Measurements from ENCODE around the gene CCNI2. TPM values are rescaled to one million over a fixed set of nuclear protein-coding genes. Genes with fewer than 3 reads are reported as not detected.

CCNI2 gene
- total RNA-seq, 1 donor from 2014 or later, result not detected

DNA sequence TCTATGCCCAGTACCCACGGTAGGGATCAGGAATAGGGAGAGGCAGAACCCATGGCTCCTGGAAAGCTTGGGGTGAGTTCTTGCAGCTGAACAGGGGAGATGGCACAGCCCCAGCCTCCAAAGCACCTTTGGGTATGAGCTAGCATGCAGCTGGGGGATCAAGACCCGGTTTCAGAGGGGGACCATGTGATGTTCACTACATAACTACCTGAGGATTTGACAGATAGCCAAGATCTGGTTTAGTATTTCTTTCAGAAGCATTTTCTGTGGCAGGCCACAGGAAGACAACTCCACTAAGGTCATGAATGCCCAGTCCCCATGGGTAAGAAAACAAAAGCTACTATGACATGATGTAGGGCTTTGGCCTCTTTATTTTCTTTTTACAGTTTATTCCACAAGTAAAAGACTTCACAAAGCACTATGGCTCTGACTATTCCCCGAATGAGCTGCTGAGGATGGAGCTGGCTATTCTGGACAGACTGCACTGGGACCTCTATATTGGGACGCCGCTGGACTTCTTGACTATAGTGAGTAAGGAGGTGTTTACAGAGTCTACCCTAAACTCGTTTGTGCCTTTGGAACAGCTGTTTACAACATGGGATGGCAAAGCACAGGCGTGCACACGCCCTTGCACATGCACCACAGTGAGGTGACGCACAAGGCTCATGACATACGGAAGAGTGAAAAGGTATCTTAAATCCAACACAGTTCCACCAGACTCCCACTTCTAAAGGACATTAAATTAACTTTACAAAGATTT lies 3.4 kb downstream of the CCNI2 start:
- ATAC-seq, result no peak

DNA sequence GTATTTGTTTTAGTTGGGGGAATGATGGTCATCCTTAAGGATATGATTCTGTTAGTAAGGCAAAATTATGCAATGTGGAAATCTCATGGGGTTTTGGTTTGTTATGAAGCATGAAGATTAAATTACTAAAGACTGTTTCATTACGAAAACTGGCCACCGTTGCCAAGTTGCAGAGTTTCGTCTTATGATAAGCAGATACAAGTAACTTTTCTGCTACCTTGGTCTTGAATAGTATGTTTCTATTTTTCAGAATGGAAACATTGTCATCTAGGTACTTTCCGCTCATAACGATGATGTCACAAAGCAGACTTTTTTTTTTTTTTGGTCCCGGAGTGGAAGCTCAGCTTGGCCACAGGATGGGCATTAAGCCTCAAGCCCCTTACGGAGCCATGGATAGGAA lies 4.2 kb downstream of the CCNI2 start:
- no peak for ATAC-seq

DNA sequence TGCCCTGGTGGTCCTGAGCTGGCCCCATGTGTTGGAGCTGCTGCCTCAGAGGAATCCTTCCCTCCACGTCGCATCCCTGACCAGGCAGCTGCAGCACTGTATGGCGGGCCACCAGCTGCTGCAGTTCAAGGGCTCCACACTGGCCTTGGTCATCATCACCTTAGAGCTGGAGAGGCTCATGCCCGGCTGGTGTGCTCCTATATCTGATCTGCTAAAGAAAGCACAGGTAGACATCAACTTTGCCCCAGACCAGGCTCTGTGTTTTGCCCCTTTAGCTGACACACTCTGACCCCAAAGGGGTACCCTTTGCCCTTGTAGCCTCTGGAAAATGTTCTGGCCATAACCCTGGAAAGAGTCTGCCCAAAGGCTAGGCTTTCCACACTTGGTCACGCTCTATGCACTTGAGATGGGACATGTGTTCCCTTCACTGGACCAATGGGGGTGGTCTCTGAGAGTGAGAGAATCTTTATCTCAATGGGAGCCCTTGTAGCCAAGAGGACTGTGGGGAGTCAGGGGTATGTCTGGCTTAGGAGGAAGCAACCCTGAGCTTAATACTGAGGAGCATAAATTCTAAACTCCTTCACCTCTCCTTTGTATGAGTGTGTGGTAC lies 4.8 kb downstream of the CCNI2 start:
- ATAC-seq, result no peak

DNA sequence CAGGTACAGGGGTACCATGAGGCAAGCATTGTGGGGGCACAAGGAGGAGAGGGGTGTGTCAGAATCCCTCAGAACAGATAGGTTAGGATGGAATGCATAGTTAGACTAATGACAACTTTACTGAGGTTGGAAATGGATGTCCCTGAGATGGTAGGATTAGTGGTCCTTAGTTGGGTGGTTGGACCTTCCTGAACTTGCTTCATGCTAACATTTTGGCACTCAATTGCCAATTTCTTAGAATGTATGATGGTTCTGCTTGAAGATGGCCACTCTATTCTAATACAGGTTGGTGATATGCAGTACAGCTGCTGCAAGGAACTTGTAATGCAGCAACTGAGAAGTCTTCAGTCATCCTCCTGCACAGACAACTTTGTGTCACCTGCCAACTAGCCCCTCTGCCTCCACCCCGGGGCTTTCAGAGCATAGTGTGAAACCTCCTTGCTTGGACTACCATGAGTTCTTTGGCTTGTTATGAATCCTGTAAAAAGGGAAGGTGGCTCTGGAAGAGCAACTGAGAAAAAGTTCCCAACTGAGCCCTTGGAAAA lies 5.4 kb downstream of the CCNI2 start:
- no peak for ATAC-seq

DNA sequence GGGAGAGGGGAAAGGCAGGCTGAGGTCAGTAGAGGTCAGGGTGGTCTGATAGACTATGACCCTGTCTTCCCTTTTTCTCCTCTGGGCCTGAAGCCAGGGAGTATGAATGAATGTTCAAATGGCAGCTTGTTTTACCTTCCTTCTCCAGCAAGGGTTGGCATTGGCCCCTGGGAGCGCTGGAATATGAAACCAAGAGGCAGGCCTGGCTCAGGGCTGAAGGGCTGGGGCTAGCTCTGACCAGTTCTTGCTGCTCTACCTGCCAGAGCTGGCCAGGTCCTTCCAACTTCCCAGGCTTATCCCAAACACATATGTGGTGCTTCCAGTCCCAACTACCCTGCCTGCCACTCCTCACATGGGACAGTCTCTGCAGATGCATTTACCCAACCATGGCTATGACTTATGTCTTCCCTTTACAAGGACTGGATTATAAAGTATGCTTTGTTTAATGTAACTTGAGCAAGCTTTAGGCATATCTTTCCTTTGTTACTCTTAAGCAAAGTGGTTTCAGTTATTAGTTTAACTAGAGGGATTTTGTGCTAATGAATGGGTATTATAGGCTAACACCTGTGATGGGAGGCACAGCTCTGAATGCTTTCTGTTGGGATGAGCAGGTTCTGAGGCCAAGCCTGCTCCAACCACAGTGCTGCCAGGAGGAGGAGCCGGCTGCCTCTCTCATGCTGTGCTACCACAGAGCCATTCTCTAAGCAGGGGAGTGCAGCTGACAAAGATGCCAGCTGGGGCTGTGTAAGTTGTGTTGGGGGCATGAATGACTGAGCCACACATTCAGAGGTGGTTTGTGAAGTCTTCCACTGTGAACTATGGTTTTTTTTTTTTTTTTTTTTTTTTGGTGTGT lies 6.1 kb downstream of the CCNI2 start:
- ATAC-seq, result peak; percentile 52

DNA sequence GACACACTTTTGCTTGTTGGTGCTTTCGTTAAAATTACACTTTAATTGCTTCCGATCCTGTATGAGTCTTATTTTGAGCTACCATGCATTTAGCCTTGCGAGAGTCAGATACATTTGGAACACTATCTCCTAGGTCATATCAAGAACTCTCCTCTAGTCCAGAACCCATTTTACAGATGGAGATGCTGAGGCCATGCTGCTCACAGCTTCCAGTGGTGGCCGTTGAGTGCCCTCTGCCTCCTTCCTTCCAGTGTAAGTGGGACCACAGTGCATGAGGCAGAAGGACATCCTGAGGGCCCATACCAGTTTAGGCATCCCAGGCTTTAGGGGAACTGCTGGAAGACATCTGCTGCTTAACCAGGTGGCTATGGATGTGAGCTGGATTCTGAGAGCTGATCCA lies 6.9 kb downstream of the CCNI2 start:
- ATAC-seq, result no peak

DNA sequence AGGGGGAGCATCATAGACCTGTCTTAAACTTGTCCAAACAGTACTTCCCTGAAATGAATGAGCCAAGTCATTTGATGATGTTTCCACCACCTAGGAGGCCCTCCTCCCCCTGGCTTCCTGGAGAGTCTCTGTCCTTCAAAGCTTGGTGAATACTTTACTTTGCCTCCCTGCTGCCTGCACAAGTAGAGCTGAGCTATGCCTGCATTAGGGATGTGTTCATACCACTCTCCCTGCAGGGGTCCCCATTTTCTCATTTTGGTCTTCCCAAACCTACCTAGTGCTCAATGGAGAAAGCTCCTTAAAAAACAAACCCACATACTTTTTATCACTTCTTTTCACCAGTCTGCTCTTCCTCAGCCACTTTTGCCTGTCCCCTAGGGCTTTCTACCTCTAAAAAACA lies 7.7 kb downstream of the CCNI2 start:
- no peak for ATAC-seq

DNA sequence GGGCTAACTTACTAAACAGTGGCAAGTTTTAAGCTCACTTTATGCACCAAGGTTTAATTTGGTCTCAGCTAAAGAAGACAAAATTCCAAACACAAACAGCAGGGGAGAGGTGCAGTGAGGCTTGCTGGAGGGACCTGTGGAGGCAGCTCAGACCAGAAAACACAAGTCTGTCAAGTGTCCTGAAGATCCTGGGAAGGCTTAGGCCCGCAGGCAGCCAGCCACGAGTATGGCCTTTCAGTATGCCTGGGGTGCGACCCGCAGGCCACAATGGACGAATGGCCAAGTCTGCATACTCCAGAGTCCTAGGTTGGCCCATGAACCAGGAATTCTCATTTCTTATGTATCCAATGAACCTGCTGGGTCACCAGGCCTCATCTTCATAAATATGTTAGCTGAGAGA lies 9.3 kb downstream of the CCNI2 start:
- ATAC-seq, result no peak

DNA sequence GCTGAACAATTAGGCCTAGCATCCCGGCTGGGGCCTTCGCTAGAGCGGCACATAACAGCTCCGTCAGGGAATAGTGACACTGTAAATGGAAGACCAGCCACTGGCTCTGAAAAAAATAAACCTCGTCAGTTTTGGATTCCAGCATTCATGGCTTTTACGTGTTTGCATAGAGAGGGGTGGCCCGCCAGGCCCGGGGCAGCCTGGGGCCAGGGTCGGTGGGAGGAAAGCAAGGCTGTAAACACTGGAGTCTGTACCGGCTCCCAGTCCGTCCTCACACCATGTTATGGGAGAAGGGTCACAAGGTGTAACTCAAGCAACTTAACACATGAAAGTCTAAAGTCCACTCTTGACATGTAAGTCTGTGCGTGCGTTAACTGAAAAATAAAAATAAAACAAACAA lies 11.2 kb downstream of the CCNI2 start:
- ATAC-seq, result no peak

DNA sequence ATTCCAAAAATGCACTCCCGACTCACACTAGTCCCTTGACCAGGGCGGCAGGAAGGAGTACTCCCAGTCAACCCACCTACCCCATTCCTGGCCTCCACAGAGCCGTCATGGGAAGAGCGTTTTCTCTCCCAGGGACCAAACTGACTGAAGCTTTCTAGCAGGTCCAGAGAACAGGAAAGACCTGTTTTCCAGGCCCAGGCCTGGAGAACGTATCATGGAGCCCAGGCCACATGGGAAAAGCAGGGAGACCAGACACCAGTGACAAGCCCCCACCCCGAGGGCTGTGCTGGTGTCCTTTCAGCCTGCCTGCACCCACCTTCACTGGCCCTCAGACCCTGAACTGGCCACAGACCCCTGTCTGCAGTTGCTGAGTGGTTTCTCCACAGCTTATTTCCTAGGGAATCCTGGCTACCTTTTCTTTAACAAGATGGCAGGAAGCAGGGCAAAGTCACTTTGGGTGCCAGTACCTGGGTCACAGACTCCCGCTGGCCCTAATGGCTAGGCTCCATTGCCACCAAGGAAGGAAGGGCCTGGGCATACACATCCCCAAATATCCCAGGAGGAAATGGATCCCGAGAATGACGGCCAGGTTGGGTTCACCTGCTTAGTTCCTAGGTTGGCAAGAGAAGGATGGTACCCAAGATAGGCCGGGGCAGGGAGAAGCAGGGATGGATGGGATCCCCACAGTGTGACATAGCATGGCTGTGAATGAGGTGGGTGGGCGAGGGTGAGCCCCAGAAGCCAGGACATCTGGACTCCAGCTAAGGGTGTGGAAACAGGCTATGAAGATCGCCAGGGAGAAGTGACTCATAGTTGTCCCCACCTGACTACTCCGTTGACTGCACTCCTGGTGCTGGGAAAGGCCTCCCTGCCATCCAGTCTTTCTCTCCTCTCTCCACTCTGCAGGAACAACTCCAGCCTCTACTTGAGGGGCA lies 12.2 kb downstream of the CCNI2 start:
- ATAC-seq, result peak; percentile 21

DNA sequence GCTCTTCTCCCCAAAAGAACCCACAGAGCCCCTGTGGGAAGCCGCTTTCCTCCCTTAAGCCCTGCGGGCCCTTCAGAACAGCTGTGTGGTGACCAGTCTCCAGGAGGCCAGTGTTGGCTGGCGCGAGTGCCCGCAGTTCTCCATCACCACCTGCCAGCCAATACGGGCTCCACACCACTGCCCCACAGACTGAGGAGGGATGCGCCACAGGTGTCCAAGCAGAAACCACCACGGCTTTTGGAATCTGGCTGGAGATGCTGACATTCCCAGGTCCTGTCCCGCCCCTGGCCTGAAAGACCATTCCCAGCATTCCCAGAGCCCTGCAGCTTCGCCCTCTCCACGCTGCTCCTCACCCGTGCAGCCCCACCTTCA lies 12.8 kb downstream of the CCNI2 start:
- no peak for ATAC-seq

DNA sequence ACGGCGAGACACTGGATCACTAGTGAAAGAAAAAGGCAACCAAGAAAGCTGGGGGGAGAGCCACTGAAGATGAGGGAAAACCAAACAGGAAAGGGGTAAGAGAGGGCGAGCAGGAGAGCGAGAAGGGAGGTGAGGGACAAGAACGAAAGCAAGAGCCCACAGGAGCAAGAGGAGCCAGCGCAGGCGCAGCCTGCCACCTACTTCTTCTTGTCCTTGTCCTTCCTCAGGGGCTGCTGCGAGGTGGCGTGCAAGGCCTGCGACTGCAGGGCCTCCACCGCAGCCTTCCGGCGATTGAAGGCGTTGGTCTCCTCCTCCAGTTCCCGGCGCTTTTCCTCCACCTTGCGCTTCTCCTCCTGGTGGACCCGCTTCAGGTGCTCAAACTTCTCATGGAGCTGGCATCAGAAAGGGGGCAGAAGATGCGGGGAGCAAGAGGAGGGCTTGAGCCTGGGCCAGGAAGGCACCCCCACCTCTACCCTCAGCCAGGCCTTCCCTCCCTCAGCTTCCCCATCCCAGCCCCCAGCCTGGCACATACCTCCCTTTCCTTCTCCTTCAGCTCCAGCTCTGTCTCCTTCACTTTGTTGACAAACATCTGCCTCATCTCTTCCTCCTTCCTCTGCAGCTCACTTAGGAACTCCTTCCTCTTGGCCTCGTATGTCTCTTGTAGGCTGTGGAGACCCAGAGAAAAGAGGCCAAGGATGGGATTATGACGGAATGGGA lies 13.5 kb downstream of the CCNI2 start:
- no peak for ATAC-seq

DNA sequence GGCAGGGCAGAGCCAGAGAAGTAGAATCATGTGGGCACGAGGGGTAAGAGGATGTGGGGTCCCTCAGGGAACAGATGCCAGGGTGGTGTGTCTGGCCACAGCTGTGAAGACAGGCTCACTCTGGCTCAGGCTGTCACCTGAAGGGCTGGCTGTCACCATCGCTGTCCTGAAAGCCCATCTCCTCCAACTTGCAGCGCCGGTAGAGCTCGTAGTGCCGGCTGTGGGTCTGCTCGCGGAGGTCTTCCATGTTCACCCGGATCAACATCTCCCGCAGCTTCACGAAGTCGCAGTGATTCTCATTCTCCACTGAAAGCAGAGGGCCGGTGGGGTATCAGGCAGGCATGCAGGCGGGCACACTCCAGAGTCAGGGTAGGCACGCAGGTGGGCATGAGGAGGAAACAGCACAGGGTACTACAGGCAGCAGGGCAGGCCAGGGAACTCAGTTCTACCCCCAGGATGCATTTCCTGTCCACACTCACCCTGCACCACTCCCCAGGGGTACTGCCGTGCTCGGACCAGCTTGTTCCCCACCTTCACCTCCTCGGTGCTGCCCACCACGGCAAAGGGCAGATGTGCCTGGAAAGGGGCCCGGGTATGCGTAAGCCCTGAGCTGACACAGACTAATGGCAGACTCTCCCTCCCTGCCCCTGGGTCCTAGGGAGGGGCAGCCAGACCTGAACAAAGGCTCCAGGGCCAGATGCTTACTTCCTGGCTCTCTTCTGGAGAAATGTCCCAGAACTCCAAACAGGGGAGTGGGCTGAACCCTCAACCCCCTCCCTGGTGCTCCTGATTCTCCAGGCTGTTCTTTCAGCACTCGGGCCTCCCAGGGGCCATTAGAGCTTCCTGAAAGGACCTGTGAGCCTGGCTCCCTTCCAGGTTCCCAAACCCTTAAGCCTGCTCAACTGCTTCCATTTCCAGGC lies 14.4 kb downstream of the CCNI2 start:
- ATAC-seq, result no peak

DNA sequence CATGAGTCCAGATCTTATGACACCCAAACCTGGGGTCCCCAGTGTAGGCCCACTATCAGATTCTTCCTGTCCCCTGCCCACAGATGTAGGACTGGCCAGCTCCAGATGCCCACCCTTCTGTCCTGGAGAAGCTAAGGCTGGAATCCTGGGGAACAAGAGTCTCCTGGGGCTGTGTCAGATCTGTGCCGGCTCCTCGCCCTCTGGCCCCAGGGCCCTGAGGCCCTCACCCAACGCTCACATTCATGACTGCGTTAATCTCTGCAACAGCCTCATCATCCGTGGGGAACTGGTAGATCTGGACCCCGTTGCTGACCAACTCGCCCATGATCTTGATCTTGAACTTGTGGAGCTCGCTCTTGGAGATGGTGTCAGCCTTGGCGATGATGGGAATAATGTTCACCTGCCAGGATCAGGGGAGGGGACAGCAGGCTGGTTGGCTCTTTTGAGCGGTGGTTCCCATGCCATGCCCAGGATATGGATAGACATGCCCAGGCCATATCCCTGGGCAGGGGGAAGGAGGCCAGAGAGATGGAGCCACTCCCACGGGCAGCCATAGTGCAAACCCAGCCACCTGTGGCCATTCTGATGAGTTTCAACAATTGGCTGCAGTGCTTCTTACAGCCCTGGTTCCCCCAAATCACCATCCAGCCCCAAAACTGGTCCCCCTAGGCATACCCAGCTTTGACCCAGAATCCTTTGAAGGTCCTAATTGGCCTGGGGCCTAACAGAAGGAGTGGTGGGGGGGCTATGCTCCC lies 15.2 kb downstream of the CCNI2 start:
- ATAC-seq, result no peak

DNA sequence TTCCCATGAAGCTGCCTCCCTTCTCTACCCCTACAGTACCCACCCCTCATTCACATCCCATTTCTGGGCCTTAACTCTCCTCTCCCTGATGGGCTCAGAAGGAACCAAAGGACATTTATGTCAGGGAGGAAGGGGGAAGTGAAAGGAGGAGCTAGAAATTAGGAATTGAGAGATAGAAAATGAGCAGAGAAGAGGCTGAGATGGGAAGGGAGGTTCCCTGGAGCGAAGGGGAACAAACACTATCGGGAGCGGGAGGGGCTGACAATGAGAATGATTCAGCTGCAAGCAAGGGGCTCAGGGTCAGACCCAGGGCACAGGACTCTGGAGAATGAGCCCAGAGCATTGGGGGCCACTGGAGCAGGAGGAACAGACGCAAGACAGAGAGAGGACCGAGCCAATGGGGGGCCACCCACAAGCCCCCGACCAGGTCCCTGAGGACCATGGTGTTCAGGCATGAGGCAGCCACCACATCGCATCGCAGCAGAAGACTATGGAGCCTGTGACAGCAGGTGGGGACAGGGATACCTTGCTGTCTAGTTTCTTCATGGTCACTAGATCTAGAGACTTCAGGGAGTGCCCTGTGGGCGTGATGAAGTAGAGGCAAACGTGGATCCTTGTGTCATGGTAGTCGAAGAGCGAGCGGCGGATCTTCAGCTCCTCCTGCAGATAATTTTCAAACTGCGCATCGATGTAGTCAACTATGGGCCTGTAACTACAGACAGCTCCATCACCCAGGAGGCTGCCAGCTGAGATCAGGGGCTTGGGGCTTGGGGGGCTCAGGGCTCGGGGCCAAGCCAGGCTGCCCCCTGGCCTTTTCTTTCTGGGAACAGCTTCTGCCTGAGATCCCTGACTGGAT lies 16.2 kb downstream of the CCNI2 start:
- ATAC-seq, result no peak

DNA sequence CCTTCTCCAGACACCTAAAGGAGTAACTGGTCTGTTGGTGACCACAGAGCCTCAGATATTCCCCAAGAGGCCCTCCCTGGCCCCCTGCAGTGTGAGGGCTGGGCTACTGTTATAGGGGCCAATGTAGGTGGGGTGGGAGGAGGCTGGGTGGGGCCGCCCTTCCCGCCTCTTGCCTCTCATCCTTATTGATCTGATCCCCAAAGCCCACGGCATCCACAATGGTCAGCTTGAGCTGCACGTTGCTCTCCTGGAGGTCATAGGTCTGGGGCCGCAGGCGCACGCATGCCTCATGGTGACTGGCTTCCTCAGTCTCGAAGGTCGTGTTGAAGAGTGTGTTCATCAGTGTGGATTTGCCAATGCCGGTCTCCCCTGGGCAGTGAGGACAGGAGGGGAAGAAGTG lies 16.8 kb downstream of the CCNI2 start:
- ATAC-seq, result no peak

DNA sequence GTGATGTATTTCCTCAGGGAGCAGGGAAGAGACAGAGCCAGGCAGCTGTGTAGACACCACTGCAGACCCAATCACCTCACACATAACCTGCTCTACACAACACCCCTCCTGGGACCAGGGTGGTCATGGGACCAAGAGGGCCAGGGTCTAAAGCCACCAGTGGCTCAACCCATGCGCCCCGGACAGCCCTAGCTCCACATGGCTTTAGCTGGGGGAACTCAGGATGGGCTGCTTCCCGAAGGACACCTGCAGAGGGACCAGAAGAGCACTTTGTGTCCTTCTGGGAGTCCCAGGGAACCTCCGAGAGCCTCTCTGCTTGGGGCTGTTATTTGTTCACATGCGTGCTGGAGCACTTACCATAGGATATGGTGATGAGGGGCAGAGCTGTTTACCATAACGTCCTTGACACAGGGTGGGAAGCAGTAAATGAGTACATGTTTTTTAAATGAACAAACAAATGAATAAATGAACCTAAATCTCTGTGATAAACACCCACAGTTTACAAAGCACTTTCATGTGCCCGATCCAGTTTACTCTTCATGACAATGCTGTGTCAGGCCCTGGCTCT lies 17.5 kb downstream of the CCNI2 start:
- no peak for ATAC-seq

DNA sequence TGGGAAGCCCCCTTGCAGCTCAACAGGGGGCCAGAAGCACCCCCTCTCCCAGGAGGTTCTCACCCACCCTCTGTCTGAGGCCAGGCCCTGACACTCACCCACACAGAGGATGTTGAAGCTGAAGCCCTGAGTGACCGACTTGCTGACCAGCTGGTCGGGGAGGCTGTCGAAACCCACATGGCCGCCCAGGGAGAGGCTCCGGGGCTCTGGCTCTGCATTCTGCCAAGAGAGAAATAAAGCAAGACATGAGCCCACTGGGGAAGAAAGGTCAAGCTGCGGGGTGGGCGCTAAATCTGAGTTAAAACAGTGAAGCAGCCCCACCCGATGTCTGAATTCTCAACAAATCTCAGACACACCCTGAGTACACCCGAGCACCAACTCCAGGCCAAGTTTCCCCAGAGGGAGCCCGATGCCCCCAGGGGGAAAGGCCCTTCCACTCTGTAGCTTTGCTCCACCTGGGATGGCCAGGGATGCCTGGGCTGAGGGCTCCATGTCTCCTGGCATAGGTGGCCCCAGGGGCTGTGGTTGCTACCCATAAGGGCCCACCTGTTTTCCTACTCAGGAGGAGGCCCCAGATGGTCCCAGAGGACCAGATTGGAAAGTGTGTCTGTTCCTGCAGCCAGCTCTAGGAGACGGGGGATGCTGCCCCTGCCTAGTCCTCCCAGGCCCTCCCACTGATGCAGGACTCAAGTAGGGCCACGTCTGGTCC lies 18.2 kb downstream of the CCNI2 start:
- no peak for ATAC-seq
